B cell (primary cell): ENCODE measurements around the gene DTX3. TPM values are rescaled to one million over a fixed set of nuclear protein-coding genes. Genes with fewer than 3 reads are reported as not detected.

Experiments used
- ATAC-seq: fragments of 200-7000 bp; cut with Tn5 transposase; one replicate; pipeline ENCODE4 v1.10.0; 2021; ENCODE audit warnings: low read depth, mild to moderate bottlenecking, moderate number of reproducible peaks, moderate library complexity
- CTCF ChIA-PET: fragments of 350-600 bp; sonication (Branson Sonifier 250); formaldehyde crosslinking; loops from one replicate; lab custom pipeline; 2021; ENCODE audit warnings: antibody characterized with exemption, inconsistent platforms; lab: Charles Lee
- POLR2A ChIA-PET: fragments of 350-600 bp; sonication (Branson Sonifier 250); formaldehyde crosslinking; loops from one replicate; lab custom pipeline; 2021; ENCODE audit warnings: antibody characterized with exemption; lab: Charles Lee
- DNase-seq: peaks from one replicate; pipeline ENCODE4 v3.0.0; 2013
- H2AFZ ChIP-seq: 2 replicates; pipeline ENCODE4 v1.6.1; 2012; ENCODE audit warnings: mild to moderate bottlenecking, low read depth, low read length; ENCODE audit not compliant: insufficient read depth, poor library complexity, severe bottlenecking
- H3K27ac ChIP-seq, 2 donors: 1 replicate in 1 of 2; 2 replicates in 1 of 2; pipeline ENCODE4 v1.5.1; 2012 to 2013; ENCODE audit warnings: low read length in 2 of 2, mild to moderate bottlenecking in 2 of 2, moderate library complexity in 1 of 2
- H3K27me3 ChIP-seq, 4 experiments: fragments of 200-600 bp in 1 of 4; sonication (generic) in 1 of 4; replicated peaks in 1 of 4; 1 replicate in 2 of 4; 2 replicates in 2 of 4; pipeline versions ENCODE4 v1.6.1 to v1.7.0; 2013 to 2016; ENCODE audit warnings: low read length in 3 of 4, mild to moderate bottlenecking in 2 of 4, mixed read lengths in 1 of 4, moderate library complexity in 1 of 4; ENCODE audit not compliant: insufficient read depth in 4 of 4, control insufficient read depth in 3 of 4; ENCODE audit errors: control extremely low read depth in 1 of 4
- H3K36me3 ChIP-seq, 2 experiments: replicated peaks in 1 of 2; 1 replicate in 1 of 2; 2 replicates in 1 of 2; pipeline versions ENCODE4 v1.6.1 to v1.7.1; 2013; ENCODE audit warnings: low read length in 1 of 2; ENCODE audit not compliant: insufficient read depth in 2 of 2, control insufficient read depth in 1 of 2; ENCODE audit errors: control extremely low read depth in 1 of 2, extremely low read depth in 1 of 2
- H3K4me1 ChIP-seq, 2 donors: fragments of 200-600 bp in 1 of 2; sonication (generic) in 1 of 2; 1 replicate in 1 of 2; 2 replicates in 1 of 2; pipeline versions ENCODE4 v1.5.1 to v1.6.1; 2013 to 2017; ENCODE audit warnings: low read length in 2 of 2; ENCODE audit not compliant: control insufficient read depth in 2 of 2, insufficient read depth in 2 of 2
- H3K4me2 ChIP-seq: replicated peaks from 2 replicates; pipeline ENCODE3; 2012; ENCODE audit warnings: mild to moderate bottlenecking, low read depth, low read length; ENCODE audit not compliant: poor library complexity, severe bottlenecking
- H3K4me3 ChIP-seq, 5 experiments: fragments of 200-600 bp in 1 of 5; sonication (generic) in 1 of 5; 1 replicate in 3 of 5; 2 replicates in 2 of 5; pipeline versions ENCODE4 v1.5.1 to v1.7.0; 2011 to 2016; ENCODE audit warnings: low read length in 4 of 5, mild to moderate bottlenecking in 4 of 5, low read depth in 2 of 5, control low read depth in 1 of 5, moderate library complexity in 1 of 5; ENCODE audit not compliant: insufficient read depth in 1 of 5; ENCODE audit errors: control extremely low read depth in 1 of 5, extremely low read depth in 1 of 5
- H3K79me2 ChIP-seq: fragments of 200-600 bp; sonication (generic); one replicate; pipeline ENCODE4 v1.6.0; 2016; ENCODE audit warnings: low read length; ENCODE audit not compliant: control insufficient read depth, insufficient read depth
- H3K9ac ChIP-seq: fragments of 200-600 bp; sonication (generic); 2 replicates; pipeline ENCODE4 v1.6.1; 2017; ENCODE audit warnings: mild to moderate bottlenecking, low read length, moderate library complexity
- H3K9me3 ChIP-seq, 3 donors: one replicate each; pipeline versions ENCODE4 v1.6.1 to v1.7.1; 2013; ENCODE audit warnings: low read length in 2 of 3; ENCODE audit not compliant: control insufficient read depth in 2 of 3, insufficient read depth in 1 of 3; ENCODE audit errors: control extremely low read depth in 1 of 3
- H4K20me1 ChIP-seq: 2 replicates; pipeline ENCODE4 v1.6.0; 2012; ENCODE audit warnings: mild to moderate bottlenecking, low read length; ENCODE audit not compliant: insufficient read depth, control insufficient read depth, poor library complexity, severe bottlenecking
- H3K27ac Mint-ChIP-seq: one replicate; pipeline ENCODE4 v1.8.0; 2021; ENCODE audit warnings: mixed read lengths
- H3K27me3 Mint-ChIP-seq: one replicate; pipeline ENCODE4 v1.8.0; 2021; ENCODE audit warnings: mixed read lengths
- H3K4me1 Mint-ChIP-seq: one replicate; pipeline ENCODE4 v1.8.0; 2021; ENCODE audit warnings: mixed read lengths
- H3K4me3 Mint-ChIP-seq: one replicate; pipeline ENCODE4 v1.8.0; 2021; ENCODE audit warnings: mixed read lengths
- H3K9me3 Mint-ChIP-seq: one replicate; pipeline ENCODE4 v1.8.0; 2022; ENCODE audit warnings: mixed read lengths; ENCODE audit not compliant: insufficient read depth
- CTCF ChIP-seq: fragments of 200-600 bp; IDR thresholded peaks from one replicate; pipeline ENCODE4 v1.8.0; 2022; ENCODE audit warnings: antibody characterized with exemption, mild to moderate bottlenecking
- EZH2 ChIP-seq: IDR thresholded peaks from 2 replicates; pipeline ENCODE4 v1.6.1; 2012; ENCODE audit warnings: borderline replicate concordance, low read depth, mild to moderate bottlenecking, moderate library complexity, low read length; ENCODE audit not compliant: insufficient read depth, poor library complexity, severe bottlenecking
- WGBS: methylation state at CpG from one replicate; pipeline ENCODE4 v1.1.5; 2013; ENCODE audit warnings: missing lambda C conversion rate; ENCODE audit not compliant: insufficient coverage; 5-methylcytosine and 5-hydroxymethylcytosine counted together
- intact Hi-C: fragments of 100-400 bp; cut with micrococcal nuclease; formaldehyde crosslinking; loops from one replicate; pipeline ENCODE4 v1.10.0; 2022
- polyA plus RNA-seq: library from polyadenylated mRNA; depleted of rRNA; stranded (reverse); fragments of >200 nt; gene quantifications from 2 replicates; pipeline ENCODE4 v1.2.3, GENCODE V29; 2012
- total RNA-seq, 2 donors: library from RNA; stranded (reverse); fragments of 120-200 nt in 1 of 2; gene quantifications; 1 replicate in 1 of 2; 2 replicates in 1 of 2; pipeline versions ENCODE4 v1.2.3 to v1.2.4, GENCODE V29; 2013 to 2022

The DTX3 gene
- total and polyA plus RNA-seq, 2 donors (not counting 1 experiment from before 2014, with no cell fraction given), result 3.5 to 7.3 TPM

GRCh38 chr12:57571926-57572762 is 32.5 kb upstream of the DTX3 start:
- no peak overlapping the region for H3K27ac ChIP-seq
- ChIA-PET CTCF (interaction anchor here (1.3 to 2.0 kb wide), 3 partner anchors 11 to 113 kb away, joined by 3 to 9 read pairs (median 3); no protein-coding TSS in a partner anchor), POLR2A (no interaction called here)
- H3K27ac Mint-ChIP-seq, result no peak overlapping the region
- H2AFZ ChIP-seq, result no peak overlapping the region
- DNase-seq (no peak), ATAC-seq (no peak)
- intact Hi-C loops, result no loop called here
- no peak overlapping the region for H3K4me3 ChIP-seq
- H3K4me3 Mint-ChIP-seq, result no peak overlapping the region
- no peaks in the 10 kb centered on the region for H3K9me3 ChIP-seq
- no peak for TF ChIP-seq EZH2
- H3K27me3 ChIP-seq, result no peaks in the 10 kb centered on the region
- H4K20me1 ChIP-seq, result no peaks in the 10 kb centered on the region
- H3K27me3 Mint-ChIP-seq, result peaks cover 16% of the 10 kb centered on the region
- H3K9ac ChIP-seq, result no peak overlapping the region
- H3K79me2 ChIP-seq, result no peaks in the 10 kb centered on the region
- H3K4me1 Mint-ChIP-seq, result no peaks in the 10 kb centered on the region
- WGBS, result 96% methylated on average over 12 of the region's 12 CpGs
- H3K9me3 Mint-ChIP-seq, result no peaks in the 10 kb centered on the region
- no peaks in the 10 kb centered on the region for H3K36me3 ChIP-seq
- no peak overlapping the region for H3K4me2 ChIP-seq
- no peaks in the 10 kb centered on the region for H3K4me1 ChIP-seq

GRCh38 chr12:57574795-57575194 is 29.8 kb upstream of the DTX3 start:
- Histone ChIP-seq H3K27me3 (no peaks in the 10 kb centered on the region), H3K36me3 (no peaks in the 10 kb centered on the region), H3K9me3 (no peaks in the 10 kb centered on the region), H3K4me1 (no peaks in the 10 kb centered on the region), H2AFZ (no peak overlapping the region), H3K9ac (no peak overlapping the region), H3K4me2 (no peak overlapping the region), H3K79me2 (no peaks in the 10 kb centered on the region), H3K27ac (no peak overlapping the region), H3K4me3 (no peak overlapping the region), H4K20me1 (no peaks in the 10 kb centered on the region)
- H3K9me3 Mint-ChIP-seq, result no peaks in the 10 kb centered on the region
- POLR2A ChIA-PET, result no interaction called here
- H3K27me3 Mint-ChIP-seq, result peaks cover 9% of the 10 kb centered on the region
- no peak overlapping the region for H3K4me3 Mint-ChIP-seq
- no peak for ATAC-seq
- H3K4me1 Mint-ChIP-seq, result no peaks in the 10 kb centered on the region
- DNase-seq, result no peak
- H3K27ac Mint-ChIP-seq, result no peak overlapping the region
- TF ChIP-seq CTCF (no peak), EZH2 (no peak)
- intact Hi-C loops, result no loop called here
- CTCF ChIA-PET, result interaction anchor here (0.9 to 3.5 kb wide), 3 partner anchors 11 to 48 kb away, joined by 3 to 17 read pairs (median 4); no protein-coding TSS in a partner anchor
- 93% methylated on average over 6 of the region's 10 CpGs for whole genome bisulfite sequencing
